ENCODE results near the gene KATNAL2. TPM values are rescaled to one million over a fixed set of nuclear protein-coding genes. Genes with fewer than 3 reads are reported as not detected.
A peak's percentile ranks its signal among the peaks of the same experiment; 100 is the strongest.

The KATNAL2 gene
- total RNA-seq, 1 donor, result 0.42 TPM

DNA sequence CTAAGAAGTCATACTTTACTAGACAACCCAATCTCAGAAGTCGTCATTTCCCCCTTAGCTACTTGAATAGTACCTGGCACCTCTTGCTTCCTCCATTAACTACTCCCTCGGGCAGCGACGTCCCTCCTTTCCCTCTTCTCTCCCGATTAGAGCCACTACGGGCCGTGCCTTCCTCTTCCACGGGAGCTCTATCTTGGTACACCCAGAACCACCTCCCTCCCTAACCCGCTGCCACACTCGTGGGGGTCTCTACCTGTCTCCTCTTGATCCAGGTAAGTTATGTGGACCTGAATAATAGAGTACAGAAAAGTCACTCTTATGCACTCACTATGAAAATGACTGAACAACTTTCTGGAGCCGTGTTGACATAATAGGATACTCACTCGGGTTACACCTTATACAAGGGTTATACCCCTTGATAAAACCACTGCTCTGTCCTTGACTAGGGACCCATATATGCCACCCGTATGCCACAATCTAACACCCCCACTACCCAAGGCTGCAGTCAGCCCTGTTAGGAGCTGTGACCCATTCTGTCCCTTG lies 233.5 kb downstream of the KATNAL2 start:
- no peaks in the 10 kb centered on the region for H3K9me3 ChIP-seq (ENCODE audit: low read depth, low read length)
- peaks cover 15% of the 10 kb centered on the region for H3K4me1 ChIP-seq (ENCODE audit: insufficient read depth, low read length)
- H3K27me3 ChIP-seq (ENCODE audit: insufficient read depth, low read length), result no peaks in the 10 kb centered on the region
- H3K4me3 ChIP-seq (ENCODE audit: low read length), result peak overlapping the region; percentile 72

DNA sequence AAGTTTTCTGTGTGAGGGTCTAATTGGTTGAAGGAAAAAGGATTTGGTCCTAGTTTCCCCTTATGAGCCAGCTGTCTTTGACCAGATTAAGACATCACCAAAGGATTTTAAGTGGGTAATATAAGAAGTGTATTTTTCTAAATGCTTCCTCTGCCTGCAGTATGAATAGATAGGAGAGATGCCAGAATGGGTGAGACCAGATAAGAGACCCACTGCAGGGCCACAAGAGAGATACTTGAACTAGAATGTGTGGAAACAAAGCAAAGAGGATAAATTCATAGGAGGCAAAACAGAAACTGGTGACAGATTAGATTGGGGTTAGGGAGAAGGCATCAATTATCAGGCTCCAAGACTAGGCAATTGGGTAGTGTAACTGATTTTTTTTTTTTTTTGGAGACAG lies 234.0 kb downstream of the KATNAL2 start:
- no peaks in the 10 kb centered on the region for H3K9me3 ChIP-seq (ENCODE audit: low read depth, low read length)
- H3K4me1 ChIP-seq (ENCODE audit: insufficient read depth, low read length), result peaks cover 15% of the 10 kb centered on the region
- no peaks in the 10 kb centered on the region for H3K27me3 ChIP-seq (ENCODE audit: insufficient read depth, low read length)
- no peak overlapping the region for H3K4me3 ChIP-seq (ENCODE audit: low read length)

Other genes with a start within 250 kb of the KATNAL2 start
- under 0.01 TPM for gene ST8SIA5, start 160.5 kb upstream of the KATNAL2 start, total RNA-seq
- 46.8 TPM for gene PIAS2, start 95 bp upstream of the KATNAL2 start, total RNA-seq
- gene ELOA2, start 118.0 kb downstream of the KATNAL2 start, total RNA-seq, result under 0.01 TPM
- gene HDHD2, start 232.9 kb downstream of the KATNAL2 start, total RNA-seq, result 4.0 TPM